NCI-H146 (cell line): ENCODE results near the gene GH2.
"Not testable (repeated sequence)": the region's sequence is repeated elsewhere in the genome, so short reads cannot be mapped to it uniquely, and the experiment has no call there.

Experiments
- DNase-seq: peaks from one replicate; lab custom pipeline; 2025; lab: John Stamatoyannopoulos, UW

Gene GH2

DNA sequence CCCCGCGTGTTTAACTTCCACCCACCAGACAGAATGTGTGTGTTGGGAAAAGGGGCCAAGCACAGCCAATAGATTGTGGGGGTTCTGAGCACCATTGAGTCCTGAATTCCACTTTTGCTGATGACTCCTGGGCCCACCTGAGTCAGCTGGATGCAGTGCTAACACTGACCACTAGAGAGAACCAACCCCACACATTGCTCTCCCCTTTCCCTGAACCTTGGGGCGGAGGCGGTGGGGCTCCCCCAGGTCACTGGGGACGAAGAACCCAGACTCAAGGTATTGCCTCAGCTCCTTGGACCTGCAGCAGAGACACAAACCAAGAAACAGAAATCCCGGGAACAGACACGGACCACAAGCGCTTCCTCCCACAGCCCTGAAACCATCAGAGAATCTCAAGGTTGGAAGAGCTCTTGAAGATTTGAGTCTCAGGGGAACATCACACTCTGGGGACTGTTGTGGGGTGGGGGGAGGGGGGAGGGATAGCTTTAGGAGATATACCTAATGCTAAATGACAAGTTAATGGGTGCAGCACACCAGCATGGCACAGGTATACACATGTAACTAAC, 7.6 kb downstream of the GH2 start:
- DNase-seq, result not testable (repeated sequence)

DNA sequence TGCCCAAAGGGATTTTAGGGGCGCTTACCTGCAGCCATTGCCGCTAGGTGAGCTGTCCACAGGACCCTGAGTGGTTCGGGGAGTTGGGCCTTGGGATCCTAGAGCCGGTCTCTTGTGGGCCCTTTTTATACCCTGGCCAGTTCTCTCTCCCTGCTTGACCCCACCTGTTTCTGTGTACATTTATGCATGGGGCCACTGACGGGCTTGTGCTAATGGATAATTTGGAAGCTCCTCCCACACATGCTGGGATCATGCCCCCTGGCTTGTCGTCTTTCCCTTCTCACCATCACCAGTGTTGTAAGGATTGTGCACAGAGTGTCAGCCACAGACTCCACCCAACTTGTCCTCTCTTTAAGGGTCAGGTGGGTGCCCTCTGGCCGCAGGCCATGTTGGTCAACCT, 8.2 kb downstream of the GH2 start, which contains the start of gene CSH2:
Gene CSH2, minus strand, starts transcription at position 101 of the 400 bp plus-strand sequence. Its CDS starts 63 bp downstream, at position 38.
- DNase-seq, result not testable (repeated sequence)

DNA sequence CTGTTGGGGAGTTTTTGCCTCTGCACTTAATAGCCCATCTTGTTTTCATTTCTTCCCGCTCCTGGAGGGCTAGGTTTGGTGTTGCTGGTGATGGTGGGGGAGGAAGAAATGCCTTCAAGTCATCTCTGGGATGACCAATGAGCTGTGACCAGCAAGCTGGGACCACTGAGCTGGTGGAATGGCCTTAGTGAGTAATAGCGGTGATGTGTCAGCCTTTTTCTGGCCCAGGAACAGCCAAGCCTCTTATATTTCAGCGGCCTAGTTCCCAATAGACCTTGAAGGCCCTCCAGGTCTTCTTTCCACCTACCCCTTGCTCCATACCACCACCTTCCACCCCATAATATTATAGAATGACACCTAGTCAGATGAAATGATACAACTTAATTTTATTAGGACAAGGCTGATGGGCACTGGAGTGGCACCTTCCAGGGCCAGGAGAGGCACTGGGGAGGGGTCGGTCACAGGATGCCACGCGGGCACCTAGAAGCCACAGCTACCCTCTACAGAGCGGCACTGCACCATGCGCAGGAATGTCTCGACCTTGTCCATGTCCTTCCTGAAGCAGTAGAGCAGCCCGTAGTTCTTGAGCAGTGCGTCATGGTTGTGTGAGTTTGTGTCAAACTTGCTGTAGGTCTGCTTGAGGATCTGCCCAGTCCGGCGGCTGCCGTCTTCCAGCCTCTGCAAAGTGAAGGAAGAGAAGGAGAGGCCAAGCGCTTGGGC, 9.9 kb downstream of the GH2 start:
- DNase-seq, result not testable (repeated sequence)

DNA sequence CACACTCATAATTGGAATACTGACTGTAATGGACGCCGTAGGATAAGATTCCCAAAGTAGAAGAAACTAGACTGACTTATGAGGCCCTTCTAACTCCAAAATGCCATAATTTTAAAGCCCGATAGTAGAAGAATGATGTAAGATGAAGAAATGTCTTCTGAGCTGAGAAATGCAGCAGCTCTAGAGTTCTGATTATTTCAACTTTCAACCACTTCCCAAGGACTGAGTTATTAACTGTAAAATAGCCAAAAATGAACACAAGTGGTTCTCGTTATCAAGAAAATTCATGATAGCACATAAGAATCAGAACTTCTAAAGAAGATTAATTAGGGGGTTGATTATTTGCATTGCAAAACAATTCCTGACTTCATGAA, 11.5 kb downstream of the GH2 start:
- DNase-seq, result not testable (repeated sequence)

DNA sequence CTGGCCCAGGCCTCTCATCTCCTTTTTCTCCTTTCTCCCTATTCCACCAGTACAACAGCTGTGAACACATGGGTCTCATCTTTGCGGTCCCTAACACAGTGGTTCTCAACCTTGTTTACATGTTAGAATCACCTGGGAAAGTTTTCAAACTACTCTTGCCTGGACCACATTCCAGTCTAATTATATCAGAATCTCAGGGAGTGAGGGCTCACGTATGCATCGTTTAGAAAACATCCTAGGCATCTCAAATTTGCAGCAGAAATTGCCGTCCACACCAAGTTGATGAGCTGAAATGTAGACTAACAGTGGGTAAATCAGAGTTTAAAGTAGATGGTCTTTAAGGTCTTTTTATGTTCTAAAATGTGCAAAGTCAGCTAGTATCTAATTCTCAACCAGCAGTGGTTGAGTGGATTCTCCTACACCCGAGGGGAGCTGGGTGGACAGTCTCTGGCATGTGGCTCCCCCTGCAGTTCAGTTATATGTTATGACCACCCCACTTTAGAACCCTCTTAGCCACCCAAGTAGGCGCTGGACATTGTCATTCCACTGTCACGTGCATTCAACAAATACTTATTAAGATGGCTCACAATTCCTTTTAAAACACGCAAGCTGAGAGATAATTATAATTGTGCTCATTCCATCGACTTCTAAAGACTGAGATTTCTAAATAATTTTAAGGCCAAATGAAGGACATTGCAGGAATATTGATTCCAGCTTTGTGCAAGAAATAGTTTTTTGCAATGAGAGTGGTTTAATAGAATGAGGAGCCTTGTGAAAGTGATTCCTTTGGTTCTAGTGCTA, 12.1 kb downstream of the GH2 start:
- not testable (repeated sequence) for DNase-seq

DNA sequence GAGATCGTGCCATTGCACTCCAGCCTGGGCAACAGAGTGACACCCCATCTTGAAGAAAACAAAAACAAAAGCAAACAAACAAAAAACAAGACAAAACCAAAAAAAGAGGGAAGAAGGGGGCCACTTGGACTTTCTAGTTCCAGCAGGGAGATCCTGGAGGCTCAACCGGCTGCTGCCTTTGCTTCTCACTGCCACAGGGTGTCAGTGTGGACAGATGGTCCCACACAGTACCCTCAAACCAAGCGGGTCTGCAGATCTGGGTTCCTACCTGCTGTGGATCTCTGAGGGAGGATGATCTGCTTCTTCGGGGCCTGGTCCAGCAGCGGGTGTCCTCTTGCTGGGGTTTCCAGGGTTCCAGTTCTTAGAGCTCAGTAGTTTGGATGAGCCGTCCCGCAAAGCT, 15.1 kb downstream of the GH2 start:
- not testable (repeated sequence) for DNase-seq

DNA sequence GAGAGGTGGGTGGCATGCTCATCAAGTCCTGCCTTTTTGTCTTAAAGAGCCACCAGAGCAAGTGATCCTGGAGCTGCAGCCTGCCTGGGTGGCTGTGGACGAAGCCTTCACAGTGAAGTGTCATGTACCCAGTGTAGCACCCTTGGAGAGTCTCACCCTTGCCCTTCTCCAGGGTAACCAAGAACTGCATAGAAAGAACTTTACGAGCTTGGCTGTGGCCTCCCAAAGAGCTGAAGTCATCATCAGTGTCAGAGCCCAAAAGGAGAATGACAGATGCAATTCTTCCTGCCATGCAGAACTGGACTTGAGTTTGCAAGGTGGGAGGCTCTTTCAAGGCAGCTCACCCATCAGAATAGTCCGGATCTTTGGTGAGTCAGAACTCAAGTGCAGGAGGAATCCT, 22.5 kb downstream of the GH2 start:
- DNase-seq, result no peak

DNA sequence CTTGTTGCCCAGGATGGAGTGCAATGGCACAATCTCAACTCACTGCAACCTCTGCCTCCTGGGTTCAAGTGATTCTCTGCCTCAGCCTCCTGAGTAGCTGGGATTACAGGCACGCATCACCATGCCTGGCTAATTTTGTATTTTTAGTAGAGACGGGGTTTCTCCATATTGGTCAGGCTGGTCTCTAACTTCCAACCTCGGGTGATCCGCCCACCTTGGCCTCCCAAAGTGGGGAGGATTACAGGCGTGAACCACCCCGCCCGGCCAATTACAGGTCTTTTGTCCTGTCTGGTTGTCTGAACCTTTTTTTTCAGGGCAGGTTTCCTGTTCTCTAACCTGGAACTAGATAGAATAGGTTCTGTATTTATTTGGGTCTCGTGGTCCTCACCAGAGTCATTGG, 25.3 kb downstream of the GH2 start:
- DNase-seq, result not testable (repeated sequence)

DNA sequence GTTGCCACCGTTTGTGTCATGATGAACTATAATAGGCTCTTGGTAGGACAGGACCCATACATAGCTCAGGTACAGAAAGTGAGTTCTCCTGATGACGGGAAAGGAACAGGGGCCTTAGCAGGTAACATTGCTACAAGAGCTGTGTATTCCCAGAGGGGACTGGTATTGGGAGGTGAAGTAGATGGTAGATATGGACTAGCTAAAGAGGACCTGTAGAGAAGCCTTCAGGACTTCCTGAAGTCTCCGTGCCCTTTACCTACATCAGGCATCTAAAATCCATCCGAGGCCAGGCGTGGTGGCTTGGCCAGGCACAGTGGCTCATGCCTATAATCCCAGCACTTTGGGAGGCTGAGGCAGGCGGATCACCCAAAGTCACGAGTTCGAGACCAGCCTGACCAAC, 26.6 kb downstream of the GH2 start:
- no peak for DNase-seq

DNA sequence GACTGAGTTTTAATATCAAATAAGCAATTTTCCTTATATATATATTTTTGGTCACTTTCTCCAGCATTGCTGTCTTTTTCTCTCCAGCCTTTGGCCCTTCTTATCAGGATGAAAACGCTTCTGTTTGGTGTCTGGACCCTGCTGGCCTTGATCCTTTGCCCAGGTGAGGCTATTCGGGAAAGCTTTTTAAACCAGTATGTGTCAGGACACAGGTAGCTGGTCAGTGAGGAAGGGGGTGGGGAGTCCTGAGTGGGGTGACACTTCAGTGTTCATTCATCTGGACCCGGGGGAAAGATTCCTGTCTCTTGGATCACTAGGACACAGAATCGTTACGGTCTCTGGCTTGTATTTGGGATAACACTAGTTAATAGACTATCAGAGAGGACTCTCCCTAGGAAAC, 27.0 kb downstream of the GH2 start:
- DNase-seq, result no peak

DNA sequence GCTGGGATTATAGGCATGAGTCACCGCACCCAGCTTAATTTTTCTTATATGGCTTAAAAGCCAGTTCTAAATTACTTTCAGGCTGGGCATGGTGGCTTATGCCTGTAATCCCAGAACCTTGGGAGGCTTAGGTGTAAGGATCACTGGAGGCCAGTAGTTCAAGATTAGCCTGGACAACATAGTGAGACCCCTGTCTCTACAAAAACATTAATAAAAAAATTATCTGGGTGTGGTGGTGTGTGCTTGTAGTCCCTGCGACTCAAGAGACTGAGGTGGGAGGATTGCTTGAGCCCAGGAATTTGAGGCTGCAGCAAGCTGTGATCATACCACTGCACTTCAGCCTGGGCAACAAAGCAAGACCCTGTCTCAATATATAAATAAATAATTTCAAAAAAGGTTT, 28.5 kb downstream of the GH2 start:
- DNase-seq, result no peak

DNA sequence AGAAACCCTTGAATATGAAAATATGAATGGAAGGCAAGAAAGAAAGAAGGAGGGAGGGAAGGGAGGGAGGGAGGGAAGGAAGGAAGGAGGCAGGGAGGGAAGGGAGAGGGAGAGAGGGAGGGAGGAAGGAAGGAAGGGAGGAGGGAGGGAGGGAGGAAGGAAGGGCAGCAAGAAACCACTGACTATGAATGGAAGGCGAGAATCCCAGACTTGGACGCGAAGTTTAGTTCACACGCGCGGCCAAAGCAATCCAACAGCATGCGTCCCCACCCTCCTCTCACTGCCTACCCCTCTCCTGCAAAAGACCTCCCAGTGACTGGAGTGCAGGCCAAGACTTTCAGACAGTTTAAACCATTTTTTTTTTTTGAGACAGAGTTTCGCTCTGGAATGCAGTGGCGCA, 31.3 kb downstream of the GH2 start:
- DNase-seq, result no peak

DNA sequence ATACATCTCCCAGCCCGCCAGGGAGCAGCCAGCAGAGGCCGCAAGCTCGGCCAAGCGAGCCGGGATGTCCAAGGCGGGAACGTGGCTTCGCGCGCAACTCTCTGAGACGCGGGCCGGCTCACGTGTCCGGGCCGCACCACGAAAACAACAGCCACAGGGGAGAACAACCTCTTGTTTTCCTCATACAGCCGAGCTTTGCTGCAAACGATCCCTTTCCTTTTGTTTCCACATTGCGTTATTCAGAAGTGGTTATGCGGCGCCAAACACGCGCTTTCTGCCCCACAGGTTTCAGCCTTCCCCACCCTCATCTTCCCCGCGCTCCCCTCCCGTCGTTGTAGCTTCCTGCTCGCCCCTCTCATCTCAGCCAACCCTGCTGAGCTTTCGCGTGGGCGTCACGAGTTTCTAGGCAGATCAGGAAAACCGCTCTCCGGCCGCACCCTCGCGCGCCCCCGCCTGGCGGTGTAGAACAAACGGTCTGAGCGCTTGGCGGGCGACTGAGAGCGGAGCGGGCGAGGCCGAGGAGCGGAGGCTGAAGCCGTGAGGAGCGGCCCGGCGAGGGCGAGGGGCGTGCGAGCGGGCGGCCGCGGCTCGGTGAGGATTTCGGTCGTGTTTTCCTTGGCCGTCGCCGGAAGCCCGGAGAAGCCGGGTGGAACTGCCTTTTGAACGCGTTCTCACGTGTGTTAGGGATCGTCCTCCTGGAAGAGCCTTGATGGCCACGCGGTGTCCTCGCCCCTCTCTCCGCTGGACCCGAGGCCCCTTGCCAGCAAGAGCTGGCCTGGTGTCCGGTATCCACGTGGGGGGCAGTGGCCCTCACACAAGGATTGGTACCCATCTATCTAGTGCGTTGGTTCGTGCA, 32.7 kb downstream of the GH2 start:
- no peak for DNase-seq

DNA sequence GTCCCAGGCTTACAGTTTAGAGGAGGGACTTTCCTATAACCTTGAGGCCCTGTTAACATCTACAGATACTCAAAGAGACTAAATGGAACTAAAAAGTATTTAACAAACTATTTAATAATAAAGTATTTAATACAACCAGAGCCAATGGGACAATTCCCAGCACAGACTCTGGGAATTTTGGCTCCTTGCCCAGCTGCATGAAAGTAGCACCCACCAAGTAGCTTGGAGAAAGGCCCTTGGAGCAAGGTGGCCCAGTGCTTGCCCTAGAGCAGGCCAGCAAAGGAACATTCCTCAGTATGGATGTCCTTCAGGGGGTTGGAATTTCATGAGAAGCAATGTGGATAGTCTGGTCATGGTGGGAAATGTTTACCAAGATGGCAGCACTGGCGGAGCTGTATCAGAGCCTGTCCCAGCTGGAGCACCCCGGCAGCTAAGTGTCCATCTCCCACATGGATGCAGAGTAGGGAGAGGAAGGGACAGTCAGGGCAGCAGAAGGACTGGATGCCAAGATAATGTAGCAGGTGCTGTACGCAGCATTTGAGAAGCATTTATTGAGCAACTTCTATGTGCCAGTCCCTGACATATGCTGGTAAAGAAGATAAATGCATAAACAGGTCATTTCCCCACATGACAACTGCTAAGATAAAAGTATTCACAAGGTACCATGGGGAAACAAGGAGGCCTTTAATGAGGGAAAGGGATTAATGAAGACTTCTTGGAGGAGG, 34.1 kb downstream of the GH2 start:
- DNase-seq, result no peak

DNA sequence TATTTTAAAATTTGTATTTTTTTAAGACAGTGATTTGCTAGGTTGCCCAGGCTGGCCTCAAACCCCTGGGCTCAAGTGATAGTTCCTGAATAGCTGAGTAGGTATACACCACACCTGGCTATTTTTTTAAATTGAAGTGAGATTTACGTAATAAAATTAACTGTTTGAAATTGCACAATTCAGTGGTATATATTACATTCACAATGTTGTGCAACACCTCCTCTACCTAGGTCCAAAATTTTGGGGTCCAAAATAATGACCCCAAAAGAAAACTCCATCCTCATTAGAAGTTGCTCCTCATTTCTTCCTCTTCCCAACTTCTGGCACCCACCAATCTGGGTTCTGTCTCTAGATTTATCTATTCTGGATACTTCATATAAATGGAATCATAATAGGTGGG, 36.2 kb downstream of the GH2 start:
- DNase-seq, result no peak

DNA sequence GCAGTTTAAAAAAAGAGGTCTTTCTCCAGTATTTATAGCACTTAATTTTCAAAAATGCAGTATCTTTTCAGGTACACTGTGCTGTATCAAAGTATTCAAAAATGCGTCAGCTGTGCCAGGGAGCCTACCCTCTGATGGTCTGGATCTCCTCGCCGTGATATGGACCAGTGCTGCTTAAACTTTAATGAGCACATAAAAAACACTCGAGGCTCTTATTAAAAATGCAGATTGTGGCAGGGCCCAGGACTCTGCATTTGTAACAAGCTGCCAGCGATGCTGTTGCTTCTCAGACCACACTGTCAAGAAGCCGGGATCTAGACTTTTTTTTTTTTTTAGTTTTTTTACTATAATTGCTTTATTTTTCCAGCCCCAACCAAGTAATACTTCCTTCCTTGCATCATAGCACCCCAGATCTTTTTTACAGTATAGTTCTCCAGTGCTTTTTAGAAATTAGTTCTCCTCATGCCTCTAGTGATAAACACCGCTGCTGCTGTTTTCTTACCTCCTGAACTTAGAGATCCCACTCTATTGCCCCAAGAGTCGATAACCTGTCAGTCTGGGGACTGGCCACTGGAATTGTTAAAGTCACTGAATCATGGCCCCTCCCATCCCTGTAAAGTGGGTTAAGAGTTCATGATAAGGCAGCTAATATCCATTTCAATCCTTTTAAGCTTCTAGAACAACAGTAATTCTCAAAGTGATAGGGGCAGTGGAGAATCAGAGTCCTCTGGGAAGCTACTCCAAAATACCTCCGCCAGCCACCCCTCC, 37.6 kb downstream of the GH2 start:
- no peak for DNase-seq

DNA sequence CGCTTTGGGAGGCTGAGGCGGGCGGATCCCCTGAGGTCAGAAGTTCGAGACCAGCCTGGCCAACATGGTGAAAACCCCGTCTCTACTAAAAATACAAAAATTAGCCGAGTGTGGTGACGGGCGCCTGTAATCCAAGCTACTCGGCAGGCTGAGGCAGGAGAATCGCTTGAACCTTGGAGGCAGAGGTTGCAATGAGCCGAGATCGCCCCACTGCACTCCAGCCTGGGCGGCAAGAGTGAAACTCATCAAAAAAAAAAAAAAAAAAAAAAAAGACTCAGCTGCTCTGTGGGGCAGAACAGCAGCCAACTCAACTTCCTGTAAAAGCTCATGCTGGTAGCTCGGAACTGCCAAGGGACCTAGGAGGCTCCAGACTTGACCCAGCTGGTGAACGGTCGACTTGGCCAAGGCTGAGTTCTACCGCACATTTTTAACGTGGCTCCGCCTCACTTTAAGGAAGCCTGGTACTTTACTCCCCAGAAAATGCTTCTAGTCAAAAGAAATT, 38.3 kb downstream of the GH2 start:
- DNase-seq, result peak; percentile 27

DNA sequence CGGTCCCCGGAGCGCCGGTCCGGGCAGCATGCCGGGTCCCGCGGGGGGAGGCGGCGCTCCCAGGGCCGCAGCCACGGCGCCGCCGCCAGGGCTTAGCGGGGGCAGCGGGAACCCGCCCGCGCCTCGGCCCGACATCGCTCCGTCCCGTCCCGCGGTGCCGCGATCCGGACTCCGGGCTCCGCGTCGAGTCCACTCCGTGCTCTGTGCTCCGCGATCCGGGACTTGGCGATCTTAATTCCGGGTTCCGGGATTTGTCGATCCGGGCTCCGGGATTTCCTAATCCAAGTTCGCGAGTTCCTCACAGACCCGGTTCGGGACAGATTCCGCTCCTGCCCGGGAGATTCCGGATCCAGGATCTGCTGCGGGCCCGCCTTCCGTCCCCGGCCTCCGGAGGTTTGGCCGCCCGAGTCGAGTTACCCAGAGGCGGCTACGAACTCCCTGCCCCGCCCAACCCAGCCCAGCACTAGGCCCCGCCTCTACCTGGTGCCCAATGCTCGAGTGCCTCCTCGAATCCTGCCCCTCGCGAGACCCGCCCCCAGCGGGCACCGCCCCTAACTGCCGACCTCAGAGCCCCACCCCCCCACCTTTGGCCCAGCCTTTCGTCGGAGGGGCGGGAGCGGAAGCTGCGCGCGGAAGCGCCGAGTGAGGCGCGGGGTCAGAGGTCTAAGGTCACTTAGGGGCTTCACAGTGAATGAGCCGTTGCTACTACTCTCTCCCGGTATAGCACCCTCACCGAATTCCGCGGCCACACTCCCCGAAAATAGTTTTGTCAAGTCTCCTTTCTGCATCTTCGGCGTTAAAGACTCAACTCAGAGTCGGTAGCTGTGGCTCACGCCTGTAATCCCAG, 39.0 kb downstream of the GH2 start, which contains the start of gene SMARCD2:
Gene SMARCD2, minus strand, starts transcription at position 146 of the 847 bp plus-strand sequence. Its CDS starts 11 bp downstream, at position 135.
- DNase-seq, result peak; percentile 98

DNA sequence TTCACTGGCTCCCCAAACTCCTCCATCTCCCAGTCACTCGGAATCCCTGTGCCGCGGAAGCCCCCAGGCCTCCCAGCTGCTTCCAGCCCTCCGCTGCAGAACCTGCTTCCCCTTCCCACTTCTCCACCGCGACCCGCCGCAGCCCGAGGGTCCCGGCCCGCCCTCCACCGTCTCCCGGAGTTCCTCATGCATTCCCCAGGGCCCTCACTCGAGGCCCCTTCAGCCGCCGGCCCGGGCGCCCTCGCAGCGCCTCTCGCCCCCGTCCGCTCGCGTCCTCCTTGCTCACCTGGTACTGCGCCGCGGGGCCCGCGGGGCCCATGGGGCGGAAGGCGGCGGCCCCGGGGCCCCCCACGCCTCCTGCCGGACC, 39.6 kb downstream of the GH2 start:
- DNase-seq, result peak; percentile 64
